IMR-90 (cell line): ENCODE data around the gene ITGA1. TPM values are rescaled to one million over a fixed set of nuclear protein-coding genes. Genes with fewer than 3 reads are reported as not detected.

Source experiments
- ATAC-seq: fragments of 200-7000 bp; cut with Tn5 transposase; 2 replicates; pipeline ENCODE4 v1.9.1; 2020; ENCODE audit warnings: low read depth, mild to moderate bottlenecking, moderate library complexity
- BruUV-seq: library from RNA; stranded (reverse); fragments of 400-500 nt; replicated peaks from 2 replicates; lab custom pipeline; 2021; lab: Mats Ljungman, UMichigan
- CTCF ChIA-PET: fragments of 300-600 bp; formaldehyde crosslinking; extraction: SDS; loops from one replicate; lab custom pipeline; 2021; ENCODE audit warnings: antibody characterized with exemption; lab: Yijun Ruan, JAX
- POLR2A ChIA-PET: fragments of 300-600 bp; sonication (Branson Sonifier 250); formaldehyde crosslinking; loops from one replicate; lab custom pipeline; 2022; ENCODE audit warnings: antibody characterized with exemption; ENCODE audit not compliant: unreplicated experiment; lab: Charles Lee
- DNase-seq: peaks from one replicate; pipeline ENCODE4 v3.0.0; 2013
- H2AFZ ChIP-seq: replicated peaks from 2 replicates; pipeline ENCODE3; 2013; ENCODE audit warnings: low read length, mild to moderate bottlenecking; ENCODE audit not compliant: poor library complexity
- H2AK5ac ChIP-seq: 2 replicates; pipeline ENCODE4 v1.6.1; 2013; ENCODE audit warnings: low read depth, low read length, inconsistent platforms
- H2AK9ac ChIP-seq: replicated peaks from 2 replicates; pipeline ENCODE3; 2013; ENCODE audit warnings: mild to moderate bottlenecking, low read depth, low read length, moderate library complexity; ENCODE audit not compliant: poor library complexity
- H2BK120ac ChIP-seq: 2 replicates; pipeline ENCODE4 v1.6.1; 2013; ENCODE audit warnings: low read depth, low read length, inconsistent platforms
- H2BK15ac ChIP-seq: 3 replicates; pipeline ENCODE4 v1.6.1; 2013; ENCODE audit warnings: low read depth, low read length, inconsistent platforms
- H2BK20ac ChIP-seq: 2 replicates; pipeline ENCODE4 v1.6.1; 2013; ENCODE audit warnings: low read depth, mild to moderate bottlenecking, inconsistent platforms, low read length, moderate library complexity
- H2BK5ac ChIP-seq: 2 replicates; pipeline ENCODE4 v1.6.1; 2013; ENCODE audit warnings: mild to moderate bottlenecking, low read depth, low read length, inconsistent platforms; ENCODE audit not compliant: poor library complexity, severe bottlenecking
- H3K14ac ChIP-seq: replicated peaks from 2 replicates; pipeline ENCODE4 v1.6.1; 2013; ENCODE audit warnings: low read depth, low read length, inconsistent platforms
- H3K18ac ChIP-seq: 2 replicates; pipeline ENCODE4 v1.6.1; 2013; ENCODE audit warnings: low read depth, low read length, control low read depth
- H3K23ac ChIP-seq: 2 replicates; pipeline ENCODE4 v1.6.1; 2013; ENCODE audit warnings: low read depth, low read length, inconsistent platforms
- H3K27ac ChIP-seq: 2 replicates; pipeline ENCODE4 v1.5.1; 2013; ENCODE audit warnings: mild to moderate bottlenecking, control low read depth, low read length; ENCODE audit not compliant: insufficient read depth
- H3K27me3 ChIP-seq: 2 replicates; pipeline ENCODE4 v1.6.1; 2013; ENCODE audit warnings: low read length; ENCODE audit not compliant: control insufficient read depth, insufficient read depth
- H3K36me3 ChIP-seq: 2 replicates; pipeline ENCODE4 v1.6.1; 2013; ENCODE audit warnings: low read length, mixed read lengths; ENCODE audit not compliant: control insufficient read depth, insufficient read depth
- H3K4ac ChIP-seq: 2 replicates; pipeline ENCODE4 v1.6.1; 2013; ENCODE audit warnings: low read depth, low read length, inconsistent platforms
- H3K4me1 ChIP-seq: 2 replicates; pipeline ENCODE4 v1.6.1; 2013; ENCODE audit warnings: low read length, mixed read lengths; ENCODE audit not compliant: control insufficient read depth, insufficient read depth
- H3K4me2 ChIP-seq: 2 replicates; pipeline ENCODE4 v1.6.1; 2013; ENCODE audit warnings: low read depth, mild to moderate bottlenecking, control low read depth, low read length, moderate library complexity
- H3K4me3 ChIP-seq: 2 replicates; pipeline ENCODE4 v1.5.1; 2013; ENCODE audit warnings: low read depth, mild to moderate bottlenecking, control low read depth, low read length, moderate library complexity; ENCODE audit not compliant: insufficient read depth
- H3K56ac ChIP-seq: 2 replicates; pipeline ENCODE4 v1.6.1; 2013; ENCODE audit warnings: low read length, inconsistent platforms; ENCODE audit not compliant: insufficient read depth; ENCODE audit errors: extremely low read depth
- H3K79me1 ChIP-seq, 2 experiments: 2 replicates each; pipeline ENCODE4 v1.6.1; 2013; ENCODE audit warnings: low read length in 2 of 2, inconsistent platforms in 1 of 2, low read depth in 1 of 2
- H3K9ac ChIP-seq: 2 replicates; pipeline ENCODE4 v1.6.1; 2013; ENCODE audit warnings: low read depth, low read length, control low read depth
- H3K9me1 ChIP-seq: 2 replicates; pipeline ENCODE4 v1.6.1; 2013; ENCODE audit warnings: low read length, inconsistent platforms; ENCODE audit not compliant: insufficient read depth
- H3K9me3 ChIP-seq: 2 replicates; pipeline ENCODE4 v1.6.1; 2013; ENCODE audit warnings: low read length; ENCODE audit not compliant: control insufficient read depth, insufficient read depth
- H4K20me1 ChIP-seq: 2 replicates; pipeline ENCODE4 v1.6.1; 2013; ENCODE audit warnings: low read length, inconsistent platforms; ENCODE audit not compliant: insufficient read depth
- H4K5ac ChIP-seq: 2 replicates; pipeline ENCODE4 v1.6.1; 2013; ENCODE audit warnings: mild to moderate bottlenecking, low read depth, low read length, control low read depth
- H4K8ac ChIP-seq, 2 experiments: 2 replicates each; pipeline ENCODE4 v1.6.1; 2013; ENCODE audit warnings: low read depth in 2 of 2, low read length in 2 of 2, control low read depth in 1 of 2, inconsistent platforms in 1 of 2
- H4K91ac ChIP-seq: 2 replicates; pipeline ENCODE4 v1.6.1; 2013; ENCODE audit warnings: low read depth, low read length, inconsistent platforms; ENCODE audit not compliant: insufficient read depth
- BHLHE40 ChIP-seq: fragments of 150-350 bp; IDR thresholded peaks from 2 replicates; pipeline ENCODE4 v1.6.1; 2016; ENCODE audit warnings: mild to moderate bottlenecking, low read depth, low read length
- CTCF ChIP-seq: conservative IDR thresholded peaks from 2 replicates; pipeline ENCODE4 v1.5.1; 2012; ENCODE audit warnings: mild to moderate bottlenecking, low read depth, low read length, improper control_type of control experiment
- ELK1 ChIP-seq: fragments of 150-350 bp; IDR thresholded peaks from 2 replicates; pipeline ENCODE4 v1.6.1; 2016; ENCODE audit warnings: low read depth, mild to moderate bottlenecking, low read length, moderate library complexity, borderline replicate concordance
- FOS ChIP-seq: fragments of 150-350 bp; IDR thresholded peaks from 2 replicates; pipeline ENCODE4 v1.6.1; 2016; ENCODE audit warnings: low read depth, low read length
- MXI1 ChIP-seq: IDR thresholded peaks from 2 replicates; pipeline ENCODE4 v1.6.1; 2012; ENCODE audit warnings: low read depth, mild to moderate bottlenecking, low read length, moderate library complexity, borderline replicate concordance
- NFE2L2 ChIP-seq: fragments of 150-350 bp; IDR thresholded peaks from 2 replicates; pipeline ENCODE4 v1.6.1; 2016; ENCODE audit warnings: low read depth, mild to moderate bottlenecking, low read length
- RAD21 ChIP-seq: IDR thresholded peaks from 2 replicates; pipeline ENCODE4 v1.6.1; 2012; ENCODE audit warnings: low read length, improper control_type of control experiment
- RCOR1 ChIP-seq: IDR thresholded peaks from 2 replicates; pipeline ENCODE4 v1.6.1; 2012; ENCODE audit warnings: mild to moderate bottlenecking, low read length, improper control_type of control experiment; ENCODE audit not compliant: insufficient replicate concordance
- RFX5 ChIP-seq: IDR thresholded peaks from 2 replicates; pipeline ENCODE4 v1.8.0; 2012; ENCODE audit warnings: low read depth, mild to moderate bottlenecking, low read length, moderate library complexity
- SMC3 ChIP-seq: fragments of 150-350 bp; IDR thresholded peaks from 2 replicates; pipeline ENCODE4 v1.6.1; 2016; ENCODE audit warnings: low read depth, mild to moderate bottlenecking, antibody characterized with exemption, low read length, moderate library complexity
- USF2 ChIP-seq: fragments of 150-350 bp; IDR thresholded peaks from 2 replicates; pipeline ENCODE4 v1.6.1; 2017; ENCODE audit warnings: mild to moderate bottlenecking, antibody characterized with exemption, low read length, low read depth
- WGBS, 2 experiments: methylation state at CpG; one replicate each; pipeline versions ENCODE4 v1.1.5 to v1.1.7; 2013; ENCODE audit warnings: missing lambda C conversion rate in 2 of 2; ENCODE audit not compliant: insufficient read length in 1 of 2; ENCODE audit errors: extremely low coverage in 2 of 2; 5-methylcytosine and 5-hydroxymethylcytosine counted together
- dilution Hi-C: fragments of 300-500 bp; cut with HindIII; formaldehyde crosslinking; loops from one replicate; pipeline ENCODE4 v1.14.3; 2018; ENCODE audit warnings: low sequenced_read_pairs; ENCODE audit not compliant: unreplicated experiment
- in situ Hi-C: fragments of 300-500 bp; cut with MboI; formaldehyde crosslinking; loops from 3 replicates; pipeline ENCODE4 v1.14.3; 2019; ENCODE audit warnings: low sequenced_read_pairs, inconsistent platforms, mixed read lengths
- intact Hi-C: fragments of 100-400 bp; cut with micrococcal nuclease; formaldehyde crosslinking; loops from 2 replicates; pipeline ENCODE4 v1.10.0; 2022
- polyA plus RNA-seq, 3 experiments: library from polyadenylated mRNA; depleted of rRNA; stranded (reverse); fragments of >200 nt; gene quantifications; 2 replicates each; pipeline ENCODE4 v1.2.3, GENCODE V29; 2012; ENCODE audit warnings: low replicate concordance in 1 of 3
- total RNA-seq: library from RNA; depleted of rRNA; stranded (reverse); fragments of >200 nt; gene quantifications from 2 replicates; pipeline ENCODE4 v1.2.3, GENCODE V29; 2012

Gene ITGA1
- total and polyA plus RNA-seq, 2 of the 4 experiments (the other 2 are of a cell fraction): 22.3 to 95.2 TPM

GRCh38 chr5:52869391-52869790, 81.7 kb downstream of the ITGA1 start:
- Histone ChIP-seq H3K9me3 (no peaks in the 10 kb centered on the region), H3K4me2 (no peak overlapping the region), H4K20me1 (no peaks in the 10 kb centered on the region), H2BK15ac (no peak overlapping the region), H3K4me3 (no peak overlapping the region), H3K18ac (peak overlapping the region; percentile 47; the same call in 1 of the 2 replicates), H2BK120ac (peak overlapping the region; percentile 31; the same call in 1 of the 2 replicates), H2BK5ac (peak overlapping the region; percentile 32), H3K36me3 (peaks cover 12% of the 10 kb centered on the region), H3K4me1 (peaks cover 9% of the 10 kb centered on the region), H2AFZ (no peak overlapping the region), H3K27ac (no peak overlapping the region), H2AK9ac (no peak overlapping the region), H3K14ac (no peak overlapping the region), H4K8ac (0 out of 4 replicates have a peak overlapping the region, but pooled peaks of 1 of the 2 experiments have one; percentile 35), H3K23ac (no peak overlapping the region), H4K5ac (no peak overlapping the region), H3K9ac (no peak overlapping the region), H2BK20ac (peak overlapping the region; percentile 2; the same call in 1 of the 2 replicates), H3K79me1 (peaks cover 14 to 35% of the 10 kb centered on the region in 2 experiments), H4K91ac (peak overlapping the region; percentile 46; the same call in 1 of the 2 replicates), H3K56ac (no peak overlapping the region), H3K27me3 (no peaks in the 10 kb centered on the region), H2AK5ac (no peak overlapping the region), H3K4ac (no peak overlapping the region; the same call in 1 of the 2 replicates), H3K9me1 (peaks cover 9% of the 10 kb centered on the region)
- CTCF ChIA-PET: no interaction called here
- DNase-seq (no peak), ATAC-seq (no peak)
- intact Hi-C loops (no loop called here), in situ Hi-C loops (no loop called here), dilution Hi-C loops (no loop called here)
- POLR2A ChIA-PET: no interaction called here
- 83% methylated on average over 3 of the region's 4 CpGs; no CpG with 5 or more reads in 1 of the 2 experiments for WGBS, 2 experiments
- BruUV-seq: no TSS peak
- TF ChIP-seq CTCF: no peak
- TF ChIP-seq BHLHE40: no peak
- TF ChIP-seq USF2: no peak
- no peak for TF ChIP-seq FOS
- TF ChIP-seq MXI1: no peak
- no peak for TF ChIP-seq ELK1
- TF ChIP-seq RAD21: no peak
- TF ChIP-seq NFE2L2: no peak
- no peak for TF ChIP-seq SMC3
- TF ChIP-seq RCOR1: no peak
- no peak for TF ChIP-seq RFX5
